ENCODE measurements around the gene CFP. TPM values are rescaled to one million over a fixed set of nuclear protein-coding genes. Genes with fewer than 3 reads are reported as not detected.

CFP gene
- total RNA-seq, 1 experiment from 2014 or later, result 0.11 TPM

- H3K4me1 ChIP-seq (ENCODE audit: low read length), result no peaks in the 10 kb centered on the region
- no peak overlapping the region for H2AFZ ChIP-seq (ENCODE audit: low read length)
- no peaks in the 10 kb centered on the region for H3K9me3 ChIP-seq (ENCODE audit: low read length)
- no peaks in the 10 kb centered on the region for H3K36me3 ChIP-seq (ENCODE audit: insufficient read depth, low read length)
- no peak overlapping the region for H3K27ac ChIP-seq (ENCODE audit: low read length)
- H3K4me3 ChIP-seq (ENCODE audit: low read length), result no peak overlapping the region
- DNase-seq, result no peak
- H3K27me3 ChIP-seq (ENCODE audit: low read length), result no peaks in the 10 kb centered on the region
- H3K9ac ChIP-seq (ENCODE audit: low read length), result no peak overlapping the region
- H4K20me1 ChIP-seq (ENCODE audit: insufficient read depth, low read depth, low read length), result no peaks in the 10 kb centered on the region
- no peak overlapping the region for H3K4me2 ChIP-seq (ENCODE audit: low read depth, low read length, poor library complexity, severe bottlenecking)
- no peaks in the 10 kb centered on the region for H3K79me2 ChIP-seq (ENCODE audit: low read length)
- no peaks in the 10 kb centered on the region for H3K9me2 ChIP-seq (replicated peaks; ENCODE audit: insufficient read depth, low read length)
Observed at GRCh38 chrX:47633689-47634590, 4.2 kb upstream of the CFP start.

- Histone ChIP-seq H3K27me3 (ENCODE audit: low read length) (no peaks in the 10 kb centered on the region), H4K20me1 (ENCODE audit: insufficient read depth, low read depth, low read length) (no peaks in the 10 kb centered on the region), H3K4me1 (ENCODE audit: low read length) (no peaks in the 10 kb centered on the region), H3K9me2 (replicated peaks; ENCODE audit: insufficient read depth, low read length) (no peaks in the 10 kb centered on the region), H2AFZ (ENCODE audit: low read length) (no peak overlapping the region), H3K27ac (ENCODE audit: low read length) (no peak overlapping the region), H3K9ac (ENCODE audit: low read length) (no peak overlapping the region), H3K4me2 (ENCODE audit: low read depth, low read length, poor library complexity, severe bottlenecking) (no peak overlapping the region), H3K36me3 (ENCODE audit: insufficient read depth, low read length) (no peaks in the 10 kb centered on the region), H3K4me3 (ENCODE audit: low read length) (no peak overlapping the region), H3K9me3 (ENCODE audit: low read length) (no peaks in the 10 kb centered on the region), H3K79me2 (ENCODE audit: low read length) (no peaks in the 10 kb centered on the region)
- DNase-seq, result no peak
Observed at GRCh38 chrX:47632666-47633065, 2.9 kb upstream of the CFP start.

- no peak overlapping the region for H2AFZ ChIP-seq (ENCODE audit: low read length)
- no peaks in the 10 kb centered on the region for H3K36me3 ChIP-seq (ENCODE audit: insufficient read depth, low read length)
- H3K4me3 ChIP-seq (ENCODE audit: low read length), result no peak overlapping the region
Observed at GRCh38 chrX:47631676-47632075, 1.9 kb upstream of the CFP start.

GRCh38 chrX:47628982-47629381 is 748 bp downstream of the CFP start:
- Histone ChIP-seq H3K4me3 (ENCODE audit: low read length) (no peak overlapping the region), H3K27ac (ENCODE audit: low read length) (no peak overlapping the region)

More at GRCh38 chrX:47631676-47632075, 1.9 kb upstream of the CFP start:
- no peaks in the 10 kb centered on the region for H4K20me1 ChIP-seq (ENCODE audit: insufficient read depth, low read depth, low read length)
- H3K27me3 ChIP-seq (ENCODE audit: low read length), result no peaks in the 10 kb centered on the region
- no peak for DNase-seq
- no peaks in the 10 kb centered on the region for H3K9me2 ChIP-seq (replicated peaks; ENCODE audit: insufficient read depth, low read length)
- no peaks in the 10 kb centered on the region for H3K4me1 ChIP-seq (ENCODE audit: low read length)
- no peaks in the 10 kb centered on the region for H3K9me3 ChIP-seq (ENCODE audit: low read length)
- H3K27ac ChIP-seq (ENCODE audit: low read length), result no peak overlapping the region
- no peak overlapping the region for H3K9ac ChIP-seq (ENCODE audit: low read length)
- H3K4me2 ChIP-seq (ENCODE audit: low read depth, low read length, poor library complexity, severe bottlenecking), result no peak overlapping the region
- H3K79me2 ChIP-seq (ENCODE audit: low read length), result no peaks in the 10 kb centered on the region

DNA sequence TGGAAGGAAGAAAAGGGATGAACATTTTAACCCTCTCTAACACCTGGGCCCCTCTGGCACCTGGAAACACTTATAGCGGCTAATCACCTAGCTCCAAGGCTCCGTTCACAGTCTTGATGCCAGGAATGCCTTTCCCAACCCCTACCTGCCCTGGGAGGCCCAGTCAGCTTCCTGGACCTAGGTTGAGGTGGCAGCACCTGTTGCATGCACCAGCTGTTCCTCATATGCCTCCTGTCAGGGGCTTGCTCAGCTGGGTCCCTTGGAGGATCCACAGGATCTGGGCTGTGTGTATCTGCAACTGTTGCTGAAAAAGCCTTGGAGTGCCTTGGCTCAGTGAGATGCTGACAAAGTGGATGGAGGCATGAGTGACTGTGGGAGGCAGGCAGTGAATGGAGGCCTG is 4.4 kb downstream of the CFP start:
- Histone ChIP-seq H3K27me3 (ENCODE audit: low read length) (no peaks in the 10 kb centered on the region), H3K9me3 (ENCODE audit: low read length) (no peaks in the 10 kb centered on the region), H3K79me2 (ENCODE audit: low read length) (no peaks in the 10 kb centered on the region), H3K4me3 (ENCODE audit: low read length) (no peak overlapping the region), H2AFZ (ENCODE audit: low read length) (no peak overlapping the region), H4K20me1 (ENCODE audit: insufficient read depth, low read depth, low read length) (no peaks in the 10 kb centered on the region), H3K27ac (ENCODE audit: low read length) (no peak overlapping the region), H3K9ac (ENCODE audit: low read length) (no peak overlapping the region), H3K36me3 (ENCODE audit: insufficient read depth, low read length) (no peaks in the 10 kb centered on the region), H3K4me2 (ENCODE audit: low read depth, low read length, poor library complexity, severe bottlenecking) (no peak overlapping the region), H3K4me1 (ENCODE audit: low read length) (no peaks in the 10 kb centered on the region), H3K9me2 (replicated peaks; ENCODE audit: insufficient read depth, low read length) (no peaks in the 10 kb centered on the region)
- no peak for DNase-seq

More at GRCh38 chrX:47628982-47629381, 748 bp downstream of the CFP start:
- Histone ChIP-seq H3K4me2 (ENCODE audit: low read depth, low read length, poor library complexity, severe bottlenecking) (no peak overlapping the region), H4K20me1 (ENCODE audit: insufficient read depth, low read depth, low read length) (no peaks in the 10 kb centered on the region), H3K27me3 (ENCODE audit: low read length) (no peaks in the 10 kb centered on the region), H2AFZ (ENCODE audit: low read length) (no peak overlapping the region), H3K9ac (ENCODE audit: low read length) (no peak overlapping the region), H3K9me3 (ENCODE audit: low read length) (no peaks in the 10 kb centered on the region), H3K79me2 (ENCODE audit: low read length) (no peaks in the 10 kb centered on the region), H3K36me3 (ENCODE audit: insufficient read depth, low read length) (no peaks in the 10 kb centered on the region), H3K4me1 (ENCODE audit: low read length) (no peaks in the 10 kb centered on the region), H3K9me2 (replicated peaks; ENCODE audit: insufficient read depth, low read length) (no peaks in the 10 kb centered on the region)
- DNase-seq, result no peak

DNA sequence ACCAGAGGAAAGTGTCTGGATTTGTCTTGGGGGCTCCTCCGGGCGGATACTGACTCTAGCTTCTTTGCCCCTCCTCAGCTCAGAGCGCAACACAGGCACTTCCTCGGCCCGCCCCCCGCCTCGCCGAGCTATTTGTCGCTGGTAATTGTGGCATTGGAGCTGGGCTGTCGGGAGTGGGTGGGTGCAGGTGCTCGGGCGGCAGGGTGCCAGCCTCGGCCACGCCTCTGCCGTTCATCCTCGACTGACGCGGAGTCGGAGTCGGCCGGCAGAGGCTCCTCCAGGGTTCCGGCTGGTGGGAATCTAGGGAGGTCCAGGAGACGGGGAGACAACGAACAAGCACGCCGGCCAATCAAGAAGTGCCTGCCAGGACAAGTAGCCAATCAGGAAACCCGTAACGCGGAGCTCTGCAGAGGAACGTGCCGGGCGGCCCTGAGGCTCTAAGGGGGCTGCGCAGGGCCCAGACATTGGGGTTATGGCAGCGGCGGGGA is 6.1 kb downstream of the CFP start:
- Histone ChIP-seq H3K27ac (ENCODE audit: low read length) (no peak overlapping the region), H3K4me3 (ENCODE audit: low read length) (no peak overlapping the region), H3K9me2 (replicated peaks; ENCODE audit: insufficient read depth, low read length) (no peaks in the 10 kb centered on the region), H3K79me2 (ENCODE audit: low read length) (no peaks in the 10 kb centered on the region), H4K20me1 (ENCODE audit: insufficient read depth, low read depth, low read length) (no peaks in the 10 kb centered on the region), H3K9me3 (ENCODE audit: low read length) (no peaks in the 10 kb centered on the region), H3K4me1 (ENCODE audit: low read length) (no peaks in the 10 kb centered on the region), H3K9ac (ENCODE audit: low read length) (no peak overlapping the region), H3K36me3 (ENCODE audit: insufficient read depth, low read length) (no peaks in the 10 kb centered on the region), H3K4me2 (ENCODE audit: low read depth, low read length, poor library complexity, severe bottlenecking) (no peak overlapping the region), H3K27me3 (ENCODE audit: low read length) (no peaks in the 10 kb centered on the region), H2AFZ (ENCODE audit: low read length) (no peak overlapping the region)
- DNase-seq, result no peak

- no peak overlapping the region for H3K4me3 ChIP-seq (ENCODE audit: low read length)
- no peaks in the 10 kb centered on the region for H3K9me3 ChIP-seq (ENCODE audit: low read length)
- H3K9ac ChIP-seq (ENCODE audit: low read length), result no peak overlapping the region
- H3K4me2 ChIP-seq (ENCODE audit: low read depth, low read length, poor library complexity, severe bottlenecking), result no peak overlapping the region
- H2AFZ ChIP-seq (ENCODE audit: low read length), result no peak overlapping the region
- no peaks in the 10 kb centered on the region for H3K9me2 ChIP-seq (replicated peaks; ENCODE audit: insufficient read depth, low read length)
- no peaks in the 10 kb centered on the region for H3K79me2 ChIP-seq (ENCODE audit: low read length)
- no peaks in the 10 kb centered on the region for H3K4me1 ChIP-seq (ENCODE audit: low read length)
- H3K36me3 ChIP-seq (ENCODE audit: insufficient read depth, low read length), result no peaks in the 10 kb centered on the region
- no peak overlapping the region for H3K27ac ChIP-seq (ENCODE audit: low read length)
- no peak for DNase-seq
- no peaks in the 10 kb centered on the region for H4K20me1 ChIP-seq (ENCODE audit: insufficient read depth, low read depth, low read length)
- H3K27me3 ChIP-seq (ENCODE audit: low read length), result no peaks in the 10 kb centered on the region
Observed at GRCh38 chrX:47621851-47622250, 7.9 kb downstream of the CFP start.

DNA sequence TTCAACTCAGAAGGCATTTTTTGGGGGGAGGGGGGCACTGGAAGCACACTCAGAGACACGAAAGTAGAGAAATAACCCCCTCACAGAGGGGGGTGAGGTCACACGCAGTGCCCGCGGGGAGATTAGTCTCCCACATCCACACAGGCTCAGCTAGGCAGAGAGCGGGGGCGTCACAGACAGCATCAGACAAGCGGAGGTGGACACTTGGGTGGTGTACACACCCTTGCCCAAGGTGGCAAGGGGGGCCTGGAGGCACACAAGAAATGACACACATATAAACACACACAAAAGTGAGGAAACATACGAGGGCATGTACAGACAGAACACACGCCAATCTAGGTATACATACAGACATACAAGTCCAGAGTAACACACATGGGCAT is 9.4 kb downstream of the CFP start:
- Histone ChIP-seq H4K20me1 (ENCODE audit: insufficient read depth, low read depth, low read length) (no peaks in the 10 kb centered on the region), H3K4me3 (ENCODE audit: low read length) (no peak overlapping the region), H3K4me1 (ENCODE audit: low read length) (no peaks in the 10 kb centered on the region), H3K36me3 (ENCODE audit: insufficient read depth, low read length) (no peaks in the 10 kb centered on the region), H3K27me3 (ENCODE audit: low read length) (no peaks in the 10 kb centered on the region), H2AFZ (ENCODE audit: low read length) (no peak overlapping the region), H3K9me2 (replicated peaks; ENCODE audit: insufficient read depth, low read length) (no peaks in the 10 kb centered on the region), H3K9ac (ENCODE audit: low read length) (no peak overlapping the region), H3K4me2 (ENCODE audit: low read depth, low read length, poor library complexity, severe bottlenecking) (no peak overlapping the region), H3K27ac (ENCODE audit: low read length) (no peak overlapping the region), H3K9me3 (ENCODE audit: low read length) (no peaks in the 10 kb centered on the region), H3K79me2 (ENCODE audit: low read length) (no peaks in the 10 kb centered on the region)
- DNase-seq, result no peak

Data from Karpas-422 (cell line).